Islet precursor cell (in vitro differentiated cells): Measurements from ENCODE around the gene RASAL1.

Experiments used
- DNase-seq: peaks from one replicate; pipeline ENCODE4 v3.0.0-alpha.2; 2018

Gene RASAL1

DNA sequence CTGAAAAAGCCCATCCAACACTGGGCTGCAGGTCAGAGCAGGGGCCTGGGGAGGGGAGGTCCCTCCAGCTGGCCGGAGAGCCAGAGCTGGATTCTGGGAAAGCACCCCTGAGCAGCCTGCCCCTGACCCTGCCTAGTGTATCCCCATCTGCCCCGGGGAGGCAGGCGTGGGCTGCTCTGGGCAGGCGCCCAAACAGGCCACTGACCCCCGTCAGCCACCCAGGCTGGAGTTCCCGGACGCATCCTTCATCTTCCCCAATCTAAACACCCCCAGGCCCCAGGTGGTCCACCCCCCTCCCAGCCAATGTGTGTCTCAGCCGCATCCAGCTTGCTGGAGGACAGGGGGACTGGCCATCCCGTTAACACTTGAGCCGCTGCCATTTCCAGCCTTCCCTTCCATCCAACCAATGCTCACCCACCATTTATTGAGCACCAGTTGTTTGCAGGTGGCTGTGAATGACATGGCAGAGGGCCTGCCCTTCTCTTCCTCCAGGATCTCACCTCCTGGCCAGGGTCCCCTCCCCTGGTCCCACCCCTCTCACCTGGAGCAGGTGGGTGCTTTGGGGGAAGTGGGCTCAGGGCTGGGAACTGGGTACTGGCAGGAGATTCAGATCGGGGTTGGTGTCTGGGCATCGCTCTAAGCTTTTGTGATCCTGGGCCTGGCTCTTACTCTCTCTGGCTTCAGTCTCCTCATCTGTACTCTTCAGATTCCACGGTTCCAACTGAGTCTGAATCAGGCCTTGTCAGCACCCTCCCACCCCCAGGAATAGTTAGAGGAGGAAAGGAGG is 79.8 kb downstream of the RASAL1 start:
- no peak for DNase-seq

DNA sequence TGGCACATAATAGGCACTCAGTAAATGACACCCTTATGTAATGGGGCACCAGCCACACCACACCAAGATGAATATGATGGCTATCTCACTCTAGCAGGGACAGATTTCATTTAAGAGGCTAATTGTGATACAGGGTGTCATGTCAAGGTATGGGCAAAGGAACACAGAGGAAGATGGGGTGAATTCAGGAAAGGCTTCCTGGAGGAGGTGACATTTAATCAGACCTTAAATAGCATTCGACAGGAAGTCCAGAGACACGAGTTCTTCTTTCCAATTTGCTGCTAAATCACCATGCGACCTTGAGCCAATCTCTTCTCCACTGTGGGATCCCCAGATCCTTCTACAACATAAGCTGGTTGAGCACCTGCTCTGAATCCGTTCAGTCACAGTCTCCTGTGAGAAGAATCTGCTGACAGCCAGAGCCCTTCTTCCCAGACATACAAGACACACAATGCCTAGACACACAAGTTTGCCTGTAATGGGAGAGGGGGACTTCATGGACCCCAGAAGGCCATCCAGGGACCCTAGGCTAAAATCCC is 80.5 kb downstream of the RASAL1 start:
- no peak for DNase-seq

DNA sequence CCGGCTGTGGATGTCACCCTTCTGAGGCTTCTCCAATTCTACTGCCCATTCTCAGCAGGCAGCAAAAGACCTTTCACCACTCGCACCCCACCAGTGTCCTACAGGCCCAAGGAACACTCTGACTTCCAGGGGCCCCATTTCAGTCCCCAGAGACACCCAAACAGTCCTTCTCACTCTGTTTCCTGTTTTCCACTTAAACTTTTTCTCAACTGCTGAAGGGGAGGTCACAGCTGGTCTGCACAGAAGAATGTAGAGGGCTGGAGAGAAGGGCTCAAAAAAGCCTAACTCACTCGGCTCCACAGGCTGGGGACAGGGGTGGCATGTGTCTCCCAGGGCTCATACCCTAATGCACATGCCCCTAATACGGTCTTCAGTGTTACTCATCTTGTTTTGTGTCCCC is 83.2 kb downstream of the RASAL1 start:
- DNase-seq: no peak

DNA sequence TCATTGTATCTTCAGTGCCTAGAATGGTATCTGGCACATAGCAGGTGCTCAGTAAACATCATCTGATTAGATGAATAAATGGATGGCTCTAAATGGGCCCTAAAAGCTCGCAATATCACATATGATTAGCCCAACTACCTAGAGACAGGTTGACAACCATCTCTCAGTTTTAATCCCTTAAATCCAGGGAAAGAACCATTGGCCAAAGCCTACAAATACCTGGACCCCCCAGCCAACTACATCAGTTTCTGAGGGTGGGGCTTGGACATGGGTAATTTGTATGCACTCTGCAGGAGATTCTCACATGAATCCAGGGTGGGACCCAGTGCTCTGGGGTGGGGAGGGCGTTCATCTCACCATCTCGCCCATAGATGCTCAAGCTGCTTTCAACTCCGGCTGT is 83.8 kb downstream of the RASAL1 start:
- no peak for DNase-seq

DNA sequence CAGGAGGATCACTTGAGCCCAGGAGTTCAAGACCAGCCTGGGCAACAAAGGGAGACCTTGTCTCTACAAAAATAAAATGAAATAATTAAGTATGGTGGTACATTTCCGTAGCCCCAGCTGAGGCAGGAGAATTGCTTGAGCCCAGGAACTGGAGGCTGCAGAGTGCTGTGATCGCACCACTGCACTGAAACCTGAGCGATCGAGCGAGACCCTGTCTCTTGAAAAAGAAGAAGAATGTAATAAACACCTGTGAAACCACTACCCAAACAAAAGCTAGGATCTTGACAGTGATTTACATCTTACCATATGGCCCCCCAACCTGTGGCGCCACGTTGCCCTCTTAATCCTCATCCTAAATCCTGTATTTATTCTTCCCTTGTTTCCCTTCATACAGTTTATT is 84.8 kb downstream of the RASAL1 start:
- no peak for DNase-seq

DNA sequence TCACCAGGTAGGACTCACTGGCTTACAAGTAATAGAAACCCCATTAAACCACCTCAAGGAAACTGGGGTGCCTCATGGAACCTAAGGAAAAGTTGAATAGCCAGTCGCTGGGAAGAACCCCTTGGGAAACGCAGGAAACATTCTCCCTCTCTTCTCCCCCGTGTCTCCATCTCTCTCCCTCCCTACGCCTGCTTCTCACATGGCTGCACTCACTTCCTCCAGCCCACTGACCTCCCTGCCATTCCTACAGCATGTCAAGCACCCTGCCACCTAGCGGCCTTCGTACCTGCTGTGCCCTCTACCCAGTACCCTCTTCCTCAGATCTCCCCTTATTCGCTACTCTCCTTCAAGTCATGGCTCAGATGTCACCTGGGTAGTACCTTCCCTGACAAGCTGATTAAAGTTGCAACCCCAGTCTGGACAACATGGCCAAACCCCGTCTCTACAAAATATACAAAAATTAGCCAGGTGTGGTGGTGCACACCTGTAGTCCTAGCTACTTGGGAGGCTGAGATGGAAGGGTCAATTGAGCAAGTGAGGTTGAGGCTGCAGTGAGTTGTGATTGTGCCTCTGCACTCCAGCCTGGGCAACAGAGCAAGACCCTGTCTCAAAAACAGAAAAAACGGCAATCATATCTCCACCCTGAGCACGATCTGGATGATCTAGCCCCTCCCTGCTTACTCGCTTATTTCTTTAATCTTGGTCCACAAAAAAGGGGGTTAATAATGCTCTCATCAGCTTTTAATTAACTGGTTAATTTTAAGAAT is 85.4 kb downstream of the RASAL1 start:
- DNase-seq: peak; percentile 79
